B cell (primary cell): ENCODE data around the gene NR6A1.

Experiments used
- CTCF ChIP-seq: fragments of 200-600 bp; IDR thresholded peaks from one replicate; pipeline ENCODE4 v1.8.0; 2022; ENCODE audit warnings: antibody characterized with exemption, mild to moderate bottlenecking
- EZH2 ChIP-seq: IDR thresholded peaks from 2 replicates; pipeline ENCODE4 v1.6.1; 2012; ENCODE audit warnings: borderline replicate concordance, low read depth, mild to moderate bottlenecking, moderate library complexity, low read length; ENCODE audit not compliant: insufficient read depth, poor library complexity, severe bottlenecking

- TF ChIP-seq CTCF: no peak
- no peak for TF ChIP-seq EZH2
Measured at GRCh38 chr9:124631326-124631725, 139.8 kb downstream of the NR6A1 start.
